ENCODE data around the gene DOLPP1. TPM values are rescaled to one million over a fixed set of nuclear protein-coding genes. Genes with fewer than 3 reads are reported as not detected.

The DOLPP1 gene
- total RNA-seq, 1 experiment from 2014 or later = 30.4 TPM

- CTCF ChIA-PET = no interaction called here
- TF ChIP-seq CTCF (conservative IDR thresholded peaks at IDR 0.05; ENCODE audit: low read depth, low read length) (no peak), EZH2 (IDR thresholded peaks at IDR 0.05; ENCODE audit: borderline replicate concordance, low read depth, low read length, poor library complexity, severe bottlenecking) (no peak)
Observed at GRCh38 chr9:129040113-129040643, 40.7 kb upstream of the DOLPP1 start.

GRCh38 chr9:129042016-129042415, 38.9 kb upstream of the DOLPP1 start:
- CTCF ChIA-PET = no interaction called here
- H3K27ac ChIP-seq (ENCODE audit: low read depth, low read length, poor library complexity, severe bottlenecking) = no peak overlapping the region
- POLR2A ChIA-PET (ENCODE audit: low non-redundant PET) = no interaction called here
- intact Hi-C loops (cut with micrococcal nuclease; ENCODE audit: unreplicated experiment) = no loop called here
- no TSS peak for BruUV-seq (replicated peaks)
- no peak overlapping the region for H3K4me3 ChIP-seq (ENCODE audit: low read depth, low read length, poor library complexity, severe bottlenecking)
- no peak for TF ChIP-seq CTCF (conservative IDR thresholded peaks at IDR 0.05; ENCODE audit: low read depth, low read length)
- TF ChIP-seq EZH2 (IDR thresholded peaks at IDR 0.05; ENCODE audit: borderline replicate concordance, low read depth, low read length, poor library complexity, severe bottlenecking) = no peak
- H3K36me3 ChIP-seq (ENCODE audit: insufficient read depth, low read length, poor library complexity, severe bottlenecking) = peaks cover 8% of the 10 kb centered on the region
- peaks cover 12% of the 10 kb centered on the region for H3K4me1 ChIP-seq (ENCODE audit: insufficient read depth, low read length, poor library complexity, severe bottlenecking)
- H3K27me3 ChIP-seq (replicated peaks; ENCODE audit: insufficient read depth, low read depth, low read length, poor library complexity) = no peaks in the 10 kb centered on the region
- H3K9me3 ChIP-seq (ENCODE audit: low read depth, low read length, poor library complexity, severe bottlenecking) = no peaks in the 10 kb centered on the region
- no peak for DNase-seq (ENCODE audit: low spot score)

More at GRCh38 chr9:129040113-129040643, 40.7 kb upstream of the DOLPP1 start:
- intact Hi-C loops (cut with micrococcal nuclease; ENCODE audit: unreplicated experiment) = no loop called here
- no peaks in the 10 kb centered on the region for H3K27me3 ChIP-seq (replicated peaks; ENCODE audit: insufficient read depth, low read depth, low read length, poor library complexity)
- no peak for DNase-seq (ENCODE audit: low spot score)
- POLR2A ChIA-PET (ENCODE audit: low non-redundant PET) = no interaction called here
- H3K36me3 ChIP-seq (ENCODE audit: insufficient read depth, low read length, poor library complexity, severe bottlenecking) = peaks cover 8% of the 10 kb centered on the region
- H3K4me3 ChIP-seq (ENCODE audit: low read depth, low read length, poor library complexity, severe bottlenecking) = no peak overlapping the region
- peaks cover 12% of the 10 kb centered on the region for H3K4me1 ChIP-seq (ENCODE audit: insufficient read depth, low read length, poor library complexity, severe bottlenecking)
- BruUV-seq (replicated peaks) = no TSS peak
- H3K9me3 ChIP-seq (ENCODE audit: low read depth, low read length, poor library complexity, severe bottlenecking) = no peaks in the 10 kb centered on the region
- H3K27ac ChIP-seq (ENCODE audit: low read depth, low read length, poor library complexity, severe bottlenecking) = no peak overlapping the region

GRCh38 chr9:129052592-129052991, 28.3 kb upstream of the DOLPP1 start:
- Histone ChIP-seq H3K27ac (ENCODE audit: low read depth, low read length, poor library complexity, severe bottlenecking) (no peak overlapping the region), H3K4me1 (ENCODE audit: insufficient read depth, low read length, poor library complexity, severe bottlenecking) (no peaks in the 10 kb centered on the region), H3K36me3 (ENCODE audit: insufficient read depth, low read length, poor library complexity, severe bottlenecking) (no peaks in the 10 kb centered on the region), H3K9me3 (ENCODE audit: low read depth, low read length, poor library complexity, severe bottlenecking) (no peaks in the 10 kb centered on the region), H3K4me3 (ENCODE audit: low read depth, low read length, poor library complexity, severe bottlenecking) (no peak overlapping the region), H3K27me3 (replicated peaks; ENCODE audit: insufficient read depth, low read depth, low read length, poor library complexity) (no peaks in the 10 kb centered on the region)
- intact Hi-C loops (cut with micrococcal nuclease; ENCODE audit: unreplicated experiment) = no loop called here
- ChIA-PET CTCF (no interaction called here), POLR2A (ENCODE audit: low non-redundant PET) (no interaction called here)
- DNase-seq (ENCODE audit: low spot score) = no peak
- BruUV-seq (replicated peaks) = no TSS peak
- TF ChIP-seq EZH2 (IDR thresholded peaks at IDR 0.05; ENCODE audit: borderline replicate concordance, low read depth, low read length, poor library complexity, severe bottlenecking) (no peak), CTCF (conservative IDR thresholded peaks at IDR 0.05; ENCODE audit: low read depth, low read length) (no peak)
